PFSK-1 (cell line): ENCODE data around the gene PIP4P1.
A peak's percentile ranks its signal among the peaks of the same experiment; 100 is the strongest.

Source experiments
- FOXP2 ChIP-seq: optimal IDR thresholded peaks from 2 replicates; pipeline ENCODE3; 2011; ENCODE audit warnings: borderline replicate concordance, control low read depth, inconsistent platforms; ENCODE audit not compliant: insufficient read depth; ENCODE audit errors: extremely low read length, extremely low read depth
- POLR2AphosphoS5 ChIP-seq: IDR thresholded peaks from 2 replicates; pipeline ENCODE4 v1.6.1; 2012; ENCODE audit warnings: low read depth, mild to moderate bottlenecking, control low read depth, low read length, moderate library complexity
- REST ChIP-seq, 2 experiments: IDR thresholded peaks; 2 replicates each; pipeline versions ENCODE4 v1.6.1 to v1.8.0; 2011 to 2012; ENCODE audit warnings: low read depth in 2 of 2, low read length in 2 of 2, control low read depth in 1 of 2, inconsistent platforms in 1 of 2, mild to moderate bottlenecking in 1 of 2, moderate library complexity in 1 of 2; ENCODE audit not compliant: insufficient read depth in 1 of 2
- SIN3A ChIP-seq: IDR thresholded peaks from 2 replicates; pipeline ENCODE4 v1.6.1; 2012; ENCODE audit warnings: mild to moderate bottlenecking, low read length, moderate library complexity, borderline replicate concordance; ENCODE audit not compliant: insufficient read depth
- TAF1 ChIP-seq: IDR thresholded peaks from 2 replicates; pipeline ENCODE4 v1.6.1; 2012; ENCODE audit warnings: low read length, control low read depth, borderline replicate concordance; ENCODE audit not compliant: insufficient read depth

PIP4P1 gene

DNA sequence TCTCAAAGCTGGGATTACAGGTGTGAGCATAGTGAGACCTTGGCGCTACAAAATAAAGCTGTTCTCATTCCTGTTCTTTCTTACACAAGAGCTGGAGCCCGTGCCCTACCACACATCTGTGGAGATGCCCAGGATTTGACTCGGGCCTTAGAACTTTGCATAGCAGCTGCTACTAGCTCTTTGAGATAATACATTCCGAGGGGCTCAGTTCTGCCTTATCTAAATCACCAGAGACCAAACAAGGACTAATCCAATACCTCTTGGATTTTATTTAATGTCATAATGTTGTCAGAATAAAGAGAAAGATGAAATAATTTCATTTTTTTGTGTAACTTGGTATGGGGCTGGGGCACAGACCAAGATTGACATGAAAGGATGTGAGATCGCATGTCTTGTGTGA lies 15.5 kb upstream of the PIP4P1 start:
- TF ChIP-seq TAF1 = no peak
- TF ChIP-seq POLR2AphosphoS5 = no peak
- TF ChIP-seq REST (IDR thresholded peaks at IDR 0.05; ENCODE audit: insufficient read depth in 1 of 2, low read depth in 2 of 2, low read length in 2 of 2) = no peak
- TF ChIP-seq FOXP2 = no peak
- TF ChIP-seq SIN3A = no peak

GRCh38 chr14:20472536-20473169 lies 11.4 kb upstream of the PIP4P1 start:
- no peak for TF ChIP-seq POLR2AphosphoS5
- TF ChIP-seq TAF1 = no peak
- TF ChIP-seq REST (IDR thresholded peaks at IDR 0.05; ENCODE audit: insufficient read depth in 1 of 2, low read depth in 2 of 2, low read length in 2 of 2) = no peak
- no peak for TF ChIP-seq FOXP2

GRCh38 chr14:20470603-20470901 lies 9.3 kb upstream of the PIP4P1 start:
- TF ChIP-seq FOXP2 (no peak), SIN3A (no peak), REST (IDR thresholded peaks at IDR 0.05; ENCODE audit: insufficient read depth in 1 of 2, low read depth in 2 of 2, low read length in 2 of 2) (no peak), TAF1 (no peak), POLR2AphosphoS5 (no peak)

DNA sequence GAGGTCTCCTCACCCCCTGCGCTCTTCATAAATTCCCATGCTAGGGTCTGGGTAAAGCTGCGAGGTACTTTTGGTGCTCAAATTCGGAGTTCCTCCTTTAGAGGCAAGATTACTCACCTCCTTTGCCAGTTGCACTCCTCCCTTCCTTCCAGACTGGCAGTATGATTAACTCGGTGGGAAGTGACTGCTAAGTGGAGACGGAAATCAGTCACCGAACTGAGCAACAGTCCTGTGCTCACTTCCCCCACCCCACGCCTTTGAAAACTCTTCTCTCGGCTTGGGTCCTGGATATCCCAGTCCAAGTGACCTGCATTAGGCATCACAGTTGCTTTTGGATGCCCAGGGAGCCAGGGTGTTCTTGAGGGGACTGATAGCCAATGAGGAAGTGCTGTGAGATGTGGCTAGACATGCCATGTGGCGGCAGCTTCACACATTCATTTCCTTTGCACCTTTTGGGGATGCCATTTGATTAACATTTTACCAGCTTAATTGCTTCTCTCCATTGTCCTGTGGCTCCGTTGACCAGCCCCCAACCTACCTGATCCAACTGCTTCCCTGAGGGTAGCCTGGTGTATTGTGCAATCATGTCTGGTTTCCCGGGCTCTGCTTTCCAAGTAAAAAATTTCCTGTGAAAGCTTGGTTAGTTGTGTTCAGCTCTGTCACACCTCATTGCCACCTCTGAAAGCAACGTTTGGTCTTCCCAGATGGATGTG lies 8.8 kb upstream of the PIP4P1 start:
- no peak for TF ChIP-seq POLR2AphosphoS5
- TF ChIP-seq TAF1 = peak; percentile 32; the same call in 1 of the 2 replicates

DNA sequence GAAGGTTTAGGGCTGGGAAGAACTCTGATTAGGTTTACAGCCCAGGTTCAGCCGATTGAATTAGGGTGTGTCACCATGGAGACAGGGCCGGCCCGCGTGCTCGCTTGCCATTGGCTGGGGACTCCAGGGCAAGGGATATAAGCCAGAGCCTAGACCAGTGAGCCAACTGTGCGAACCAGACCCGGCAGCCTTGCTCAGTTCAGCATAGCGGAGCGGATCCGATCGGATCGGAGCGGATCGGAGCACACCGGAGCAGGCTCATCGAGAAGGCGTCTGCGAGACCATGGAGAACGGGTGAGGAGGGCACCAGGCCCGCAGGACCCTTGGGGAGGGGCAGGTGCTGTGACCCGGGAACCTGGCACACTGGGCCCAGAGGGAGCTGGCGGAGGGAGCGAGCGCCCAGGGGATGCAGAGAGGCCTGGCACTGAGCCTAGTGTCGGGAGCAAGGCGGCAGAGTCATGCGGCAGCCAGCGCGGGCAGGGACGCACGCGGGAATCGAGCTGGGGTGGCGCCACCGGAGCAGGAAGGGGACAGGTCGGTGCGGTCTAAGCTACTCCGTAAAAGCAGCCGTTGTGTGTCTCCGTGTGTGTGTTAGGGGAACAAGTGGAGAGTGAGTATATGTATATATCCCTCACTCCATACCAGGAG lies 8.1 kb upstream of the PIP4P1 start, which contains the start of gene PNP:
PNP (plus strand) TSS at position 165 of the 648 bp plus-strand sequence; CDS start at position 284, 119 bp downstream.
- no peak for TF ChIP-seq TAF1
- TF ChIP-seq POLR2AphosphoS5 = peak; percentile 76
- no peak for TF ChIP-seq REST (IDR thresholded peaks at IDR 0.05; ENCODE audit: insufficient read depth in 1 of 2, low read depth in 2 of 2, low read length in 2 of 2)
